Fibroblast of pulmonary artery (primary cell): Measurements from ENCODE around the gene TNS2.

ENCODE experiments used
- DNase-seq: peaks from one replicate; pipeline ENCODE4 v3.0.0-alpha.2; 2010; ENCODE audit warnings: low read depth
- H3K4me3 ChIP-seq: replicated peaks from 2 replicates; pipeline ENCODE4 v1.5.1; 2011; ENCODE audit warnings: low read depth, mild to moderate bottlenecking, control low read depth, low read length, moderate library complexity
- CTCF ChIP-seq: IDR thresholded peaks from 2 replicates; pipeline ENCODE4 v1.5.1; 2011; ENCODE audit warnings: mild to moderate bottlenecking, control low read depth, low read length, inconsistent platforms; ENCODE audit errors: missing control alignments

The TNS2 gene

GRCh38 chr12:53053218-53054111, 3.6 kb downstream of the TNS2 start:
- DNase-seq, result no peak
- peak overlapping the region; percentile 40 for H3K4me3 ChIP-seq
- peak; percentile 74 for TF ChIP-seq CTCF

GRCh38 chr12:53054112-53054878, 4.4 kb downstream of the TNS2 start:
- no peak for TF ChIP-seq CTCF
- peak; percentile 87 for DNase-seq

GRCh38 chr12:53055471-53056266, 5.8 kb downstream of the TNS2 start:
- H3K4me3 ChIP-seq, result no peak overlapping the region
- no peak for TF ChIP-seq CTCF
- no peak for DNase-seq

More at GRCh38 chr12:53054112-53054878, 4.4 kb downstream of the TNS2 start:
- no peak overlapping the region for H3K4me3 ChIP-seq

- no peak for DNase-seq
- no peak overlapping the region for H3K4me3 ChIP-seq
- no peak for TF ChIP-seq CTCF
These were observed 6.4 kb downstream of the TNS2 start for GRCh38 chr12:53056296-53056695.

GRCh38 chr12:53056901-53057300, 7.0 kb downstream of the TNS2 start:
- no peak for DNase-seq
- no peak for TF ChIP-seq CTCF
- H3K4me3 ChIP-seq, result no peak overlapping the region

GRCh38 chr12:53057816-53058500, 8.1 kb downstream of the TNS2 start:
- no peak overlapping the region for H3K4me3 ChIP-seq
- TF ChIP-seq CTCF, result no peak

More at GRCh38 chr12:53057816-53058500, 8.1 kb downstream of the TNS2 start:
- no peak for DNase-seq
